Activated B cell treated with CpG ODN at 0.5 μM for 24 hours (primary cell): Measurements from ENCODE around the gene OR1J2. TPM values are rescaled to one million over a fixed set of nuclear protein-coding genes. Genes with fewer than 3 reads are reported as not detected.

Experiments used
- ATAC-seq: fragments of 200-7000 bp; cut with Tn5 transposase; one replicate; pipeline ENCODE4 v1.10.0; 2021; ENCODE audit warnings: low read depth, mild to moderate bottlenecking, moderate library complexity
- CTCF ChIA-PET: fragments of 350-600 bp; sonication (Branson Sonifier 250); formaldehyde crosslinking; loops from one replicate; lab custom pipeline; 2021; ENCODE audit warnings: antibody characterized with exemption; lab: Charles Lee
- POLR2A ChIA-PET: fragments of 350-600 bp; sonication (Branson Sonifier 250); formaldehyde crosslinking; loops from one replicate; lab custom pipeline; 2021; ENCODE audit warnings: antibody characterized with exemption; lab: Charles Lee
- DNase-seq: peaks from one replicate; pipeline ENCODE4 v3.0.0; 2022
- H3K27ac Mint-ChIP-seq: one replicate; pipeline ENCODE4 v1.8.0; 2020; ENCODE audit warnings: mixed read lengths
- H3K27me3 Mint-ChIP-seq: one replicate; pipeline ENCODE4 v1.8.0; 2021; ENCODE audit warnings: mixed read lengths
- H3K36me3 Mint-ChIP-seq: one replicate; pipeline ENCODE4 v1.8.0; 2021; ENCODE audit warnings: low read depth, mixed read lengths
- H3K4me1 Mint-ChIP-seq: one replicate; pipeline ENCODE4 v1.8.0; 2021; ENCODE audit warnings: mixed read lengths
- H3K4me3 Mint-ChIP-seq: one replicate; pipeline ENCODE4 v1.8.0; 2020; ENCODE audit warnings: mild to moderate bottlenecking, mixed read lengths
- H3K9me3 Mint-ChIP-seq: one replicate; pipeline ENCODE4 v1.8.0; 2020; ENCODE audit warnings: mixed read lengths
- intact Hi-C: fragments of 100-400 bp; cut with micrococcal nuclease; formaldehyde crosslinking; loops from one replicate; pipeline ENCODE4 v1.15.1; 2024
- total RNA-seq: library from RNA; stranded (reverse); gene quantifications from 2 replicates; pipeline ENCODE4 v1.2.3, GENCODE V29; 2022
- TF ChIP-seq, protein P1 (sequence below): fragments of 200-600 bp; IDR thresholded peaks from one replicate; pipeline ENCODE4 v1.8.0; 2022; ENCODE audit warnings: antibody characterized with exemption, mild to moderate bottlenecking

OR1J2 gene, protein sequence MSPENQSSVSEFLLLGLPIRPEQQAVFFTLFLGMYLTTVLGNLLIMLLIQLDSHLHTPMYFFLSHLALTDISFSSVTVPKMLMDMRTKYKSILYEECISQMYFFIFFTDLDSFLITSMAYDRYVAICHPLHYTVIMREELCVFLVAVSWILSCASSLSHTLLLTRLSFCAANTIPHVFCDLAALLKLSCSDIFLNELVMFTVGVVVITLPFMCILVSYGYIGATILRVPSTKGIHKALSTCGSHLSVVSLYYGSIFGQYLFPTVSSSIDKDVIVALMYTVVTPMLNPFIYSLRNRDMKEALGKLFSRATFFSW
- total RNA-seq, result not detected in 2 replicates

DNA sequence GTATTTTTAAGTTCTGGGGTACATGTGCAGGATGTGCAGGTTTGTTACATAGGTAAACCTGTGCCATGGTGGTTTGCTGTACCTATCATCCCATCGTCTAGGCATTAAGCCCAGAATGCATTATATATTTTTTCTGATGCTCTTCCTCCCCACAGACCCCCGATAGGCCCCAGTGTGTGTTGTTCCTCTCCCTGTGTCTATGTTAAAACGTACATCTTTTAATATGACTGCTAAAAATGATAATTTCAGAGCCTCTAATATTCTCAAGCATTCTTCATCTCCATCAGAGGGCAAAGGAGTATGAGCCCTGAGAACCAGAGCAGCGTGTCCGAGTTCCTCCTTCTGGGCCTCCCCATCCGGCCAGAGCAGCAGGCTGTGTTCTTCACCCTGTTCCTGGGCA lies at the start of gene OR1J2:
TSS of gene OR1J2 (plus strand) at position 301 of the 400 bp plus-strand sequence. CDS start at position 301, 0 bp downstream.
- Mint-ChIP-seq H3K36me3 (no peaks in the 10 kb centered on the region), H3K4me1 (no peaks in the 10 kb centered on the region), H3K4me3 (no peak within 1 kb of the TSS), H3K27ac (no peak within 1 kb of the TSS), H3K27me3 (peaks cover 27% of the 10 kb centered on the region), H3K9me3 (no peaks in the 10 kb centered on the region)
- DNase-seq (no peak), ATAC-seq (no peak)
- ChIA-PET POLR2A (no interaction called here), CTCF (no interaction called here)
- TF ChIP-seq, protein P1, sequence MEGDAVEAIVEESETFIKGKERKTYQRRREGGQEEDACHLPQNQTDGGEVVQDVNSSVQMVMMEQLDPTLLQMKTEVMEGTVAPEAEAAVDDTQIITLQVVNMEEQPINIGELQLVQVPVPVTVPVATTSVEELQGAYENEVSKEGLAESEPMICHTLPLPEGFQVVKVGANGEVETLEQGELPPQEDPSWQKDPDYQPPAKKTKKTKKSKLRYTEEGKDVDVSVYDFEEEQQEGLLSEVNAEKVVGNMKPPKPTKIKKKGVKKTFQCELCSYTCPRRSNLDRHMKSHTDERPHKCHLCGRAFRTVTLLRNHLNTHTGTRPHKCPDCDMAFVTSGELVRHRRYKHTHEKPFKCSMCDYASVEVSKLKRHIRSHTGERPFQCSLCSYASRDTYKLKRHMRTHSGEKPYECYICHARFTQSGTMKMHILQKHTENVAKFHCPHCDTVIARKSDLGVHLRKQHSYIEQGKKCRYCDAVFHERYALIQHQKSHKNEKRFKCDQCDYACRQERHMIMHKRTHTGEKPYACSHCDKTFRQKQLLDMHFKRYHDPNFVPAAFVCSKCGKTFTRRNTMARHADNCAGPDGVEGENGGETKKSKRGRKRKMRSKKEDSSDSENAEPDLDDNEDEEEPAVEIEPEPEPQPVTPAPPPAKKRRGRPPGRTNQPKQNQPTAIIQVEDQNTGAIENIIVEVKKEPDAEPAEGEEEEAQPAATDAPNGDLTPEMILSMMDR, result no peak
- intact Hi-C loops, result no loop called here

DNA sequence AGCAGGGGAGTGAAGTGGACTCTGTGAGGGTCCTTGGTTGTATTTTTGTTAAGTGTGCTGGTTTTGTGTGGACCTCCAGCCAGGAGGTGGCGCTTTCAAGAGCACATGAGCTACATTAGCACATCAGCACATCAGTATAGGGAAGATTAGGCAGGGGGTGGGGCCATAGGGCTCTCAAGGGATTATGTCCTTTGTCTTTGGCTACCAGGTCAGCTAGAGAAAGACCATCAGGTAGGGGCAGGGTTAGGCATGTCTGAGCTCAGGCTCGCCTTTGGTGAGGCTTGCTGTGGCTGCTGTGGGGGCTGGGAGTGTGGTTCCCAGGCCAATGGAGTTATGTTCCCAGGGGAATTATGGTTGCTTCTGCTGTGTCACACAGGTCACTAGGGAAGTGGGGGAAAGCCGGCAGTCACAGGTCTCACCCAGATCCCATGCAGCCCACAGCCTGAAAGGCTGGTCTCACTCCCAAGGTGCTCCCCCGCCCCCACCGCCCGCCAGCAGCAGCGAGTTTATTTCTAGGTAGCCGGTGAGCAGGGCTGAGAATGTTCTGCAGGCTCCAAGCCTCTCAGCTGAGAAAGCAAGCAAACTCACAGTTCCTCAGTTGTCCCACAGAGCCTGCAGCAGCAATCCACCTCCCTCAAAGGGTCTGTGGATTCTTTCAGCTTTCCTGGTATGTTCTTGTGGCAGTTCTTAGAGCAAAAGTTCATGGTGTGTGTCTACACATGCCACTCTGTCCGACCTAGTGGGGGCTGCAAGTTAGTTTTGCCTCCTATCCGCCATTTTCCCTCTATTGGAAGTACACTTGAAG lies 46.6 kb upstream of the OR1J2 start:
- H3K4me1 Mint-ChIP-seq, result peaks cover 14% of the 10 kb centered on the region
- DNase-seq, result no peak
- ChIA-PET POLR2A (no interaction called here), CTCF (interaction anchor here (1.1 to 4.3 kb wide), 6 partner anchors 9 to 527 kb away, joined by 3 to 22 read pairs (median 6); no protein-coding TSS in a partner anchor)
- peak overlapping the region; percentile 84 for H3K4me3 Mint-ChIP-seq
- TF ChIP-seq, protein P1, result no peak
- H3K27me3 Mint-ChIP-seq, result peaks cover 32% of the 10 kb centered on the region
- peak; percentile 52 for ATAC-seq
- intact Hi-C loops, result loop anchor here (5.0 to 10.0 kb wide), 3 partner anchors 202 to 921 kb away; partner anchors contain the start of genes MRRF and RBM18
- peaks cover 4% of the 10 kb centered on the region for H3K9me3 Mint-ChIP-seq
- H3K27ac Mint-ChIP-seq, result peak overlapping the region; percentile 70
- no peaks in the 10 kb centered on the region for H3K36me3 Mint-ChIP-seq

DNA sequence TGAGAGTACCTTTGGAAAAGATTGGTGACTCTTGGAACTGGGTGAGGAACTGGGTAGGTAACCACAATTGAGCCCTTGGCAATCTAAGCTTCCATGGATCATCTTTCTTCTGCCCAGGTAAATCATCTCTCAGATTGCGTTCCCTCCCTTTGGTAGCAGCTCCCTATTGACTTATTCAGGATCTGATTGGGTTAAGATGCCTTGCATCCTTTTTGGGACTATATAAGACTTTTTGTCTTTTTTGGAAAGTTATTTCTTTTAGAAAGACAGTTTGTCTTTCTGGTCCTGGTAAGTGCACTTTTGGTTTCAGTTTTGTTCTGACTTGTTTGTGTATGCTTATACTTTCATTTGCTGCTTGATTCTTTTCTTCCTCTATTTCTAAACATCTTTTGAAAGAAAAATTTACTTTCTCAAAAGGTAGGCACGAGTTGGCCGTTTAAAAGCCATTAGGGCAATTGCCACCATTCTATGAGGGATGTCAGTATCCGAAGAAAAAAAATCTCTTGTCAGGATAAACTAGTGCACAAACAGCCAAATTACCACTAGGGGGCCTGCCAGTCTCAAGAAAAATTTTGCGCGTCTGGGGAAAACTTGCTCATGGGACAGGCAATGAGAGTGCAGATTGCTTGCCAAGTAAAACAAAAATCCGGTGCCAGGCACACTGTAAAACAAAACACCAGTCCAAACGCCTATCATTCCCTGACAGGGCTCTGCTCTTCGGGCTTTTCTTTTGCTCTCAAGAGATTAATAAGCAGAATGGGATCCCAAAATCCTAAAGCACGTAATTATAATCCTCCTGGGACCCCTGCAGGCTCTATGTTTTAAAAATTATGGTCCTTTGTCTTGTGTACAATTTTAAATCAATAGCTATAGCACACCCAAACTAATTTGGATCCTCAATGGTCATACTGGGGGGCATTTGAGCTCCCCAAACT lies 45.7 kb upstream of the OR1J2 start:
- intact Hi-C loops, result loop anchor here (1.0 to 10.0 kb wide), 5 partner anchors 203 to 920 kb away; partner anchors contain the start of genes MRRF and RBM18
- TF ChIP-seq, protein P1, result peak; percentile 28
- POLR2A ChIA-PET, result interaction anchor here (0.6 kb wide), 1 partner anchor 970 kb away, joined by 3 read pairs; no protein-coding TSS in a partner anchor
- Mint-ChIP-seq H3K27ac (peak overlapping the region; percentile 70), H3K4me3 (peak overlapping the region; percentile 84), H3K4me1 (peaks cover 14% of the 10 kb centered on the region), H3K9me3 (peaks cover 4% of the 10 kb centered on the region), H3K36me3 (no peaks in the 10 kb centered on the region), H3K27me3 (peaks cover 32% of the 10 kb centered on the region)
- CTCF ChIA-PET, result interaction anchor here (0.7 to 4.3 kb wide), 7 partner anchors 10 to 526 kb away, joined by 3 to 22 read pairs (median 5); no protein-coding TSS in a partner anchor
- DNase-seq, result peak; percentile 19
- ATAC-seq, result peak; percentile 81

DNA sequence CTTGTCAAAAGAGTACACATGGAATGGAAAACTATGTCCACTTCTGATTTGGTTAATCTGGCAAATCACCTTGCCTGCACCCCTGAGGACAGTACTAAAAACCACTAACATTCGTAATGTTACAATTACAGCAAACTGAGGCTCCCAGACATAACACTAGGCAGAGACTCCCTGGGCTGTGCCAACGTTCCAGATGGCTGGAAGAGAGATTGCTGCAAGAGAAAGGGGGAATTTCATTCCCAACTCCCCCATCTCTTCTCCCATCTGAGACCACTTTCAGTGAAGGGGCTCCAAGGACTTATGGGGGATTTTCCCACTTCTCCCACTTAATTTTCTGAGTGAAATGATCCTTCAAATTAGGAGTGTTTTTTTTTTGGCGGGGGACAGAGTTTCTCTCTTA lies 44.1 kb upstream of the OR1J2 start:
- H3K9me3 Mint-ChIP-seq, result no peaks in the 10 kb centered on the region
- DNase-seq (no peak), ATAC-seq (no peak)
- ChIA-PET CTCF (no interaction called here), POLR2A (no interaction called here)
- no peaks in the 10 kb centered on the region for H3K36me3 Mint-ChIP-seq
- no peak overlapping the region for H3K27ac Mint-ChIP-seq
- TF ChIP-seq, protein P1, result no peak
- peaks cover 14% of the 10 kb centered on the region for H3K4me1 Mint-ChIP-seq
- H3K4me3 Mint-ChIP-seq, result no peak overlapping the region
- intact Hi-C loops, result loop anchor here (10.0 kb wide), 2 partner anchors 878 to 918 kb away; no protein-coding TSS in a partner anchor
- peaks cover 26% of the 10 kb centered on the region for H3K27me3 Mint-ChIP-seq
